Caki2 (cell line): ENCODE results near the gene PAX9. TPM values are rescaled to one million over a fixed set of nuclear protein-coding genes. Genes with fewer than 3 reads are reported as not detected.
"Not testable (repeated sequence)": the region's sequence is repeated elsewhere in the genome, so short reads cannot be mapped to it uniquely, and the experiment has no call there.

Experiments used
- DNase-seq: peaks from one replicate; pipeline ENCODE4 v3.0.0-alpha.2; 2015; ENCODE audit warnings: low read depth
- in situ Hi-C: cut with HindIII; loops from 2 replicates; pipeline ENCODE4 v1.10.0; 2016; ENCODE audit warnings: low sequenced_read_pairs, low pct_unique_long_range_greater_than_20kb, mixed read lengths
- total RNA-seq: library from RNA; depleted of rRNA; stranded (reverse); fragments of >200 nt; shearing (Covaris generic); gene quantifications from 2 replicates; pipeline ENCODE4 v1.2.3, GENCODE V29; 2014; ENCODE audit warnings: low replicate concordance

PAX9 gene
- total RNA-seq, 1 experiment from 2014 or later: 0.34 TPM

- no peak for DNase-seq
- in situ Hi-C loops: no loop called here
Observed at GRCh38 chr14:36665887-36666415, 4.3 kb downstream of the PAX9 start.

- in situ Hi-C loops: no loop called here
- DNase-seq: no peak
Observed at GRCh38 chr14:36666416-36667206, 5.0 kb downstream of the PAX9 start.

- in situ Hi-C loops: no loop called here
- no peak for DNase-seq
Observed at GRCh38 chr14:36667679-36668078, 6.0 kb downstream of the PAX9 start.

GRCh38 chr14:36671149-36671548 is 9.5 kb downstream of the PAX9 start:
- in situ Hi-C loops: no loop called here
- no peak for DNase-seq

GRCh38 chr14:36672095-36672494 is 10.4 kb downstream of the PAX9 start:
- in situ Hi-C loops: no loop called here
- DNase-seq: no peak

GRCh38 chr14:36674659-36675058 is 13.0 kb downstream of the PAX9 start:
- DNase-seq: no peak
- in situ Hi-C loops: no loop called here

DNA sequence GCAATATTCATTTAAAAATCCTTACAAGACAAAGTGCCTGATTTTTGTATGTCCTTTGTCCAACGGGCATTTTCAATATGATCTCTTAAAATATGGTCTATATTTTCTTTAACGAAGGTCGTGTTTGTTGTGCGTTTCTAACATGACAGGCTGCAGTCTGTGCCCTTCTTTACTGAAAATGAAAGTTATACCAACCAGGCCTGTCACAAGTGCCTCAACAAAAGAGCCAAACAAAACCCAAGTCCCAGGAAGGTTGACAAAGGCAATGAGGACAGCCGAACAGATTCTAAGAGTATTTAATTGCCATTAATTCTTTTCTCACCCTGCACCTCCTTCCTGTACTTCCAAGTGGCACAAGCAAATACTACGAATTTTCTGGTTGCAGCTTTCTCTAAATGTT is 13.9 kb downstream of the PAX9 start:
- DNase-seq: no peak
- in situ Hi-C loops: no loop called here

DNA sequence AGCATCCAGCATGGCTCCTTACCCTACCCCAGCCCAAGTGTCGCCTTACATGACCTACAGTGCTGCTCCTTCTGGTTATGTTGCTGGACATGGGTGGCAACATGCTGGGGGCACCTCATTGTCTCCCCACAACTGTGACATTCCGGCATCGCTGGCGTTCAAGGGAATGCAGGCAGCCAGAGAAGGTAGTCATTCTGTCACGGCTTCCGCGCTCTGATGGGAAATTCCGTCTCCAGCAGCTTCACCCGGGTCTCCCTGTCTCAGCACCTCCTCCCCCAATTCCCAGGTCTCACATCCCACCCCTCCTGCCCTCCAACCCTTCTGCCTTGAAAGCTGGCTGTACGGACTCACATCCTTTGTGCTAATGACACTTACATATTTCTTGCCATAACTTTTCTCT is 14.6 kb downstream of the PAX9 start:
- in situ Hi-C loops: no loop called here
- no peak for DNase-seq

- no peak for DNase-seq
- in situ Hi-C loops: no loop called here
Observed at GRCh38 chr14:36682338-36682737, 20.7 kb downstream of the PAX9 start.

- no peak for DNase-seq
Observed at GRCh38 chr14:36683083-36683724, 21.5 kb downstream of the PAX9 start.

GRCh38 chr14:36684946-36685345 is 23.3 kb downstream of the PAX9 start:
- in situ Hi-C loops: no loop called here

More at GRCh38 chr14:36683083-36683724, 21.5 kb downstream of the PAX9 start:
- in situ Hi-C loops: no loop called here

GRCh38 chr14:36690311-36691040 is 28.8 kb downstream of the PAX9 start:
- in situ Hi-C loops: no loop called here
- peak; percentile 26 for DNase-seq

More at GRCh38 chr14:36684946-36685345, 23.3 kb downstream of the PAX9 start:
- no peak for DNase-seq

GRCh38 chr14:36699420-36699819 is 37.8 kb downstream of the PAX9 start:
- DNase-seq, in situ Hi-C loops: not testable (repeated sequence)

- DNase-seq: no peak
- in situ Hi-C loops: no loop called here
Observed at GRCh38 chr14:36700651-36701050, 39.0 kb downstream of the PAX9 start.

DNA sequence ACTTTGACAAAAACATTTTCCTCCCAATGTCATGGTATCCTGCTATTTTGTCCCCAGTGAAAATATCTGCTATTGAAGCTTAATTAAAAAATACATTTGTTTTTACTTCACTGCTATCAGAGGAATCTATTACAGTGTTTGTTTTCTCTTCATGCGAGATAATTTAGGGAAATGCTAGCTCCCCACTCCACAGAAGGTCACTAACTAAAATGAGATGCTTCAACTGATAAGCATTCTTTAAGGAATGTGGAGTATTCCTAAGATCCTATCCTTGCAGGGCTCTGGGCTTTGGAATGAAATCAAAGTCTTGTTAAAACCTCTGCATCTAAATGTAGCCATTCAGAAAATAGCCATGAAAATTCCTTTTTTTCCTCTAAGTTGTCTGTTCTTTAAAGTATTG is 39.5 kb downstream of the PAX9 start:
- DNase-seq: no peak
- in situ Hi-C loops: no loop called here

DNA sequence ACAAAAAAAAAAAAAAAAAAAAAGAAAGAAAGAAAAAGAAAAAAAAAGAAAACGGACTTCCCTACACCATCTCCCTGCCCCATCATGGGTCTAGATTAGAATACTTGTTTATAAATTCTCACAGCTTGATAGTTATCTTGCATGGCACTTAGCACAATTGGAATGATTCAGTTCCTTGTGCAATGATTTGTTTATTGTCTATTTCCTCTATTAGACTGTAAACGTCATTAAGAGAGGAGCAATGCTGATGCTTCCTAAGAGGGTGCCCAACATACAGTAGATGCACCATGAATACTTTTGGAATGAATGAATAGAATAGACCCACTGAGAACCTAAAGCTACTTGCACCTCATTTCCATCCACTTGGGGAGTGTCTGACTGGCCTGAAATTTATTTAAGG is 40.8 kb downstream of the PAX9 start:
- in situ Hi-C loops: no loop called here
- no peak for DNase-seq

- in situ Hi-C loops: no loop called here
- no peak for DNase-seq
Observed at GRCh38 chr14:36707570-36707969, 45.9 kb downstream of the PAX9 start.

DNA sequence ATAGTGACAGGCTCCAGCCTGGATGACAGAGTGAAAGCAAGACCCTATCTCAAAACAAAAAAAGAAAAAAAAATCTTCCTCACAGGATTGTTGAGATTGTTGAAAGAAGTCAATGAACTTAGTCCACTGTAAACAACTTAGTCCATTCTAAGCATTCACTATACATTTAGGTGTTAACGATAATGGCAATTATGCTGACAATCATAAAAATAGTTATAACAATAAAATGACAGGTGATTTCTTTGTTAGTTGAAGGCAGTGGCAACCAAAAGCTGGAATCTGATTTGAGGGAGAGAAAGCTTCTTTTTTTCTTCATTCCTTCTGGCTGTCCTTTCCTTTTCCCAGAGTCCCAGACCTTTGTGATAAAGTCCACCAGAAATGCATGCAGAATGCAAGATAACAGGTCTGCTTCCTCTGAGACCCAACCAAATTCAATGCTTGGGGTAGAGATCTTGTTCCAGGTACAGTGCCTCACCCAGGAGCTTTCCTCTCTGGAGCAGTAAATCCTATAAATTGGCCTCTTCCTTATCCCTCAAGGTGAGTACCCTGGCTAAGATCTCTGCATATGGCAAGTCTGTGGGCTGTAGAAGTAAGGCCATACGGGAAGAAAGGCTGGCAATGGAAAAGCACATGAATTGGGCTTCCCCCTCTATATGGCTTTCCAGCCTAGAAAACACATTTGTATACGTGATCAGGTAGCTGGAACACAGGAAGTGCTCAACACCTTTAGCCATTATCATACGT is 52.5 kb downstream of the PAX9 start:
- DNase-seq: no peak
- in situ Hi-C loops: no loop called here
